ENCODE measurements around the gene SYTL1.

SYTL1 gene

GRCh38 chr1:27346991-27347624 lies 5.3 kb downstream of the SYTL1 start:
- TF ChIP-seq CTCF (IDR thresholded peaks at IDR 0.05; ENCODE audit: borderline replicate concordance, insufficient read depth, low read depth, low read length), result no peak

GRCh38 chr1:27348861-27349783 lies 7.3 kb downstream of the SYTL1 start:
- peak overlapping the region; percentile 3 for H3K4me3 ChIP-seq (ENCODE audit: low read depth, low read length)
- TF ChIP-seq CTCF (IDR thresholded peaks at IDR 0.05; ENCODE audit: borderline replicate concordance, insufficient read depth, low read depth, low read length), result no peak

More at GRCh38 chr1:27346991-27347624, 5.3 kb downstream of the SYTL1 start:
- H3K4me3 ChIP-seq (ENCODE audit: low read depth, low read length), result no peak overlapping the region

GRCh38 chr1:27349784-27350662 lies 8.2 kb downstream of the SYTL1 start:
- no peak overlapping the region for H3K4me3 ChIP-seq (ENCODE audit: low read depth, low read length)
- no peak for TF ChIP-seq CTCF (IDR thresholded peaks at IDR 0.05; ENCODE audit: borderline replicate concordance, insufficient read depth, low read depth, low read length)

- TF ChIP-seq CTCF (IDR thresholded peaks at IDR 0.05; ENCODE audit: borderline replicate concordance, insufficient read depth, low read depth, low read length), result no peak
- H3K4me3 ChIP-seq (ENCODE audit: low read depth, low read length), result no peak overlapping the region
Measured at GRCh38 chr1:27350663-27351540, 9.1 kb downstream of the SYTL1 start.

GRCh38 chr1:27351541-27352107 lies 9.8 kb downstream of the SYTL1 start:
- no peak overlapping the region for H3K4me3 ChIP-seq (ENCODE audit: low read depth, low read length)
- no peak for TF ChIP-seq CTCF (IDR thresholded peaks at IDR 0.05; ENCODE audit: borderline replicate concordance, insufficient read depth, low read depth, low read length)

GRCh38 chr1:27353166-27353565 lies 11.3 kb downstream of the SYTL1 start:
- no peak for TF ChIP-seq CTCF (IDR thresholded peaks at IDR 0.05; ENCODE audit: borderline replicate concordance, insufficient read depth, low read depth, low read length)
- no peak overlapping the region for H3K4me3 ChIP-seq (ENCODE audit: low read depth, low read length)
